ENCODE results near the gene FNIP2. TPM values are rescaled to one million over a fixed set of nuclear protein-coding genes. Genes with fewer than 3 reads are reported as not detected.

The FNIP2 gene
- total RNA-seq, 2 donors from 2014 or later, result 8.6 to 11.5 TPM

DNA sequence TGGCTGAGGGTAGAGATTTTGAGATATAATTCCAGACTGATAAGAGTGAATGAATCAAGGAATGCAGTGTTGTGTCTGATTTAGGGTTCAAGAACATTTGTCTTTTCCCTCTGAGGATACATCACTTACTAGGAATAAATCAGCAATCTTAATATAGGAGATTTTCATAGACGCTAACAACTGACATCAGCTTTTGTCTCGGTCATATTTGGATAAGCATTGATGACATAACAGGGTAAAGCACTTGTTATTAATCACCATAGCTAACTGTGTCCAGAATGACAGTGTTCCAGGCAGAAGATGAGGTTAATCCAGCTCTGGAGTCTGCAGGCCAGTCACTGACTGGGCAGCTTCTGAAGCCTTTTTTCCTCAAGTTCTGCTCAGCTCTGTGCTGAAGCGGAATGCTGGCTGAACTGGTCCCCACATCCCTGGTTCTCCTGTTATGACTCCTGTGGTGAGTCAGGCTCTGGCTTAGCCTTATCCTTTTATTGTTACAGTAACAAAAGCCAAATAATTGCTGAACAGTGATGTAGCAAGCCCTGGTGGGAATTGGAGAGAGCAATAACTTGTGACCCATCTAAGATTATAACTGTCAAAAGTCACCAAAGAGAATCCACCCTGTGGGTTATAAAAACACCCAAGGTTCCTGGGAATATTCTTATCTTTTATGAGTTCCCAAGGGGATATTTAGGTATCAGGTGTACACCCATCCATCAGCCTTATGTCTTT is 41.8 kb downstream of the FNIP2 start:
- peaks cover 40% of the 10 kb centered on the region for H3K27me3 ChIP-seq (ENCODE audit: control insufficient read depth, insufficient read depth, low read length, poor library complexity, severe bottlenecking)
- no peak overlapping the region for H3K4me3 ChIP-seq (ENCODE audit: low read length)
- H3K9me3 Mint-ChIP-seq, result no peaks in the 10 kb centered on the region
- no peak overlapping the region for H3K27ac Mint-ChIP-seq
- H3K36me3 ChIP-seq (ENCODE audit: control insufficient read depth, insufficient read depth, low read length), result no peaks in the 10 kb centered on the region
- no peak overlapping the region for H3K27ac ChIP-seq (ENCODE audit: low read depth, low read length)
- WGBS, 2 experiments (ENCODE audit: insufficient coverage in 1 of 2, insufficient read length in 1 of 2), result 87 to 100% methylated on average over 3 of the region's 3 CpGs
- no peak for TF ChIP-seq CTCF (conservative IDR thresholded peaks at IDR 0.05)
- no peak for DNase-seq
- H3K9me3 ChIP-seq (ENCODE audit: control insufficient read depth, low read length), result no peaks in the 10 kb centered on the region
- no peak overlapping the region for H3K9ac ChIP-seq (ENCODE audit: extremely low read depth, low read length, poor library complexity, severe bottlenecking)
- peaks cover 22% of the 10 kb centered on the region for H3K4me1 Mint-ChIP-seq
- H3K27me3 Mint-ChIP-seq (ENCODE audit: insufficient read depth), result peaks cover 38% of the 10 kb centered on the region
- no peaks in the 10 kb centered on the region for H3K36me3 Mint-ChIP-seq (ENCODE audit: low read depth)
- H3K4me3 Mint-ChIP-seq, result no peak overlapping the region
- H3K4me1 ChIP-seq (ENCODE audit: control insufficient read depth, insufficient read depth, low read length), result peaks cover 5% of the 10 kb centered on the region

GRCh38 chr4:158811216-158811540 is 42.4 kb downstream of the FNIP2 start:
- H3K27ac Mint-ChIP-seq, result no peak overlapping the region
- Histone ChIP-seq H3K9me3 (ENCODE audit: control insufficient read depth, low read length) (no peaks in the 10 kb centered on the region), H3K36me3 (ENCODE audit: control insufficient read depth, insufficient read depth, low read length) (no peaks in the 10 kb centered on the region), H3K4me1 (ENCODE audit: control insufficient read depth, insufficient read depth, low read length) (peaks cover 5% of the 10 kb centered on the region), H3K27me3 (ENCODE audit: control insufficient read depth, insufficient read depth, low read length, poor library complexity, severe bottlenecking) (peaks cover 36% of the 10 kb centered on the region), H3K4me3 (ENCODE audit: low read length) (no peak overlapping the region), H3K9ac (ENCODE audit: extremely low read depth, low read length, poor library complexity, severe bottlenecking) (no peak overlapping the region), H3K27ac (ENCODE audit: low read depth, low read length) (no peak overlapping the region)
- H3K36me3 Mint-ChIP-seq (ENCODE audit: low read depth), result no peaks in the 10 kb centered on the region
- peaks cover 34% of the 10 kb centered on the region for H3K27me3 Mint-ChIP-seq (ENCODE audit: insufficient read depth)
- no peak for TF ChIP-seq CTCF (conservative IDR thresholded peaks at IDR 0.05)
- no peak overlapping the region for H3K4me3 Mint-ChIP-seq
- peaks cover 22% of the 10 kb centered on the region for H3K4me1 Mint-ChIP-seq
- no peaks in the 10 kb centered on the region for H3K9me3 Mint-ChIP-seq
- DNase-seq, result no peak

DNA sequence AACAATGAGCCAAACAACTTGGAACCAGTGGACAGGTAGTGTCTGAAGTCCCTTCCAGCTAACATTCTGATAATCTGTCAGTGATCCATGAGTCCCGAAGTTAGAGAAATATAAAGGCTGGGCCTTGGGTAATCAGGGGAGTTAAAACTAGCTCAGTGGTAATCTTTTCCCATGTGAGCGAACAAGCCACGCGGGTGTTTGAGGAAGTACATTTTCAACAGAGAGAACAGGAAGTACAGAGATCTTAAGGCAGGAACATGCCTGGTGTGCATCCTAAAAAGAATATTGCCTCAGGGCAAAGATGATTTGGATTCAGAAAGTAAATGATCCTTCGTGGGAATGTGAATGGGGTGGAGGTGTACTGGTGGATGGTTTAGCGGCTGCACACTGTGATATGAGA is 42.9 kb downstream of the FNIP2 start:
- no peak overlapping the region for H3K4me3 Mint-ChIP-seq

More for the DNA sequence above, 42.9 kb downstream of the FNIP2 start:
- DNase-seq, result no peak
- H3K36me3 ChIP-seq (ENCODE audit: control insufficient read depth, insufficient read depth, low read length), result no peaks in the 10 kb centered on the region
- no peaks in the 10 kb centered on the region for H3K9me3 ChIP-seq (ENCODE audit: control insufficient read depth, low read length)
- H3K27ac Mint-ChIP-seq, result no peak overlapping the region
- TF ChIP-seq CTCF (conservative IDR thresholded peaks at IDR 0.05), result no peak
- no peaks in the 10 kb centered on the region for H3K36me3 Mint-ChIP-seq (ENCODE audit: low read depth)
- peaks cover 31% of the 10 kb centered on the region for H3K27me3 ChIP-seq (ENCODE audit: control insufficient read depth, insufficient read depth, low read length, poor library complexity, severe bottlenecking)
- H3K9ac ChIP-seq (ENCODE audit: extremely low read depth, low read length, poor library complexity, severe bottlenecking), result no peak overlapping the region
- H3K9me3 Mint-ChIP-seq, result no peaks in the 10 kb centered on the region
- WGBS, 2 experiments (ENCODE audit: insufficient coverage in 1 of 2, insufficient read length in 1 of 2), result 94% methylated on average over 4 to 6 of the region's 6 CpGs
- H3K27ac ChIP-seq (ENCODE audit: low read depth, low read length), result no peak overlapping the region
- peaks cover 5% of the 10 kb centered on the region for H3K4me1 ChIP-seq (ENCODE audit: control insufficient read depth, insufficient read depth, low read length)
- H3K4me1 Mint-ChIP-seq, result peaks cover 22% of the 10 kb centered on the region
- peaks cover 29% of the 10 kb centered on the region for H3K27me3 Mint-ChIP-seq (ENCODE audit: insufficient read depth)
- no peak overlapping the region for H3K4me3 ChIP-seq (ENCODE audit: low read length)

Measured in endodermal cell (in vitro differentiated cells).